CD4-positive, alpha-beta T cell treated with Interleukin-4 for 1 hour (primary cell): Measurements from ENCODE around the gene KANK2.
"Not testable (repeated sequence)": the region's sequence is repeated elsewhere in the genome, so short reads cannot be mapped to it uniquely, and the experiment has no call there.

ENCODE experiments used
- DNase-seq, 2 donors: peaks; one replicate each; pipeline ENCODE4 v3.0.0-alpha.2; 2020 to 2022

The KANK2 gene

DNA sequence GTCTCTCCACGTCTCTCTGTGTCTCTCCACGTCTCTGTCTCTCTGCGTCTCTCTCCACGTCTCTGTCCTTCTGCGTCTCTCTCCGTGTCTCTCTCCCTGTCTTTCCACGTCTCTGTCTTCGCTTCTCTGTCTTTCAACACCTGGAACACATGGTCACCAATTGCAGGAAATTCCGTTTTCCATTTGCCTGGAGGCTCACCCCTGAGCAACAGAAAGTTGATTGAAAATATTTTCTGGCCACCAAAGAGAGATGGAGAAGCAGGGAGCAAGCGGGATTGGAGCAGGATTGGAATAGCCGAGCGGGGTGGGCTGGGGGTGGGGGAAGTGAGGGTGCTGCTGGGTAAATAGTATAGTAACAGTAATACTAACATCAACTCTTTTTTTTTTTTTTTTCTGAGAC, 1.7 kb downstream of the KANK2 start:
- DNase-seq: no peak

DNA sequence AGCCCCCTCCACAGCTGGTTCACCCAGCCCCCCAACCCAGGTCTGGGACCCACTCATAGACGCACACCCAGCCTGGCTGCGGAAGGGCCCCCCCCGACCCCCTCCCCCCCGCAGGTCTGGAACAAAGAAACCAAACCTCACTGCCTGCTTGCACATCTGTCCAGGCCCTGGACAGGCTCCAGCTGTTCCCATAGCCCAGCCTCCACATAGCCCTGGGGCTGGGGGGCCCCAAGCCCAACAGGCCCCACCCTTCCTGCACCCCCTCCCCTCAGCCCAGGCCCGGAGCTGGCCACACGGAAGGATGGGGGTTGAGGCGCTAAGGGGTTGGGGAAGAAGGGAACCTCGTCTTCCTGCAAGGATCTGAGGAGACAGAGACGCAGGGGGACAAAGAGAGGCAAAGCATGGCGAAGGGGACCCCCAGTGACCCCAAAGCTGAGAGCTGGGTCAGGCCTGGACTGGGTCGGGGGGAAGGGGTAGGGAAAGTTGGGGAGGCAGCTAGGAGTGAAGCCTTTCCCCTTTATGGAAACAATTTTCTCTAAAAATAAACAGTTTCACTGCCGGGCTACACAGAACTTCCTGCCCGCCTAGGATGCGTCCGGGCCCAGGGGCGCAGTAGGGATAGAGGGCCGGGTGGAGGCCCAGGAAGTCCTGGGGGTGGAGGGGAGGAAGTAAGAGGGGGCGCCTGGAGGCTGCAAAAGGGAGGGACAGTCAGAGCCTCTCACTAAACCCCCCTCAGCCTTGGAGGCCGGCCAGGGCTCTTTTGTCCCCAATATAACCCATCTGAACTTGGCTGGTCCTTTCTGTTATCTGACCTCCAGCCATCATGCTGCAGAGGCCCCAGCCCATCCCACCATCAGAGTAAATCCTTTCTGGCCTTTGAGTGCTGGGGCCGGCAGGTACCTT, 2.4 kb downstream of the KANK2 start:
- no peak for DNase-seq

DNA sequence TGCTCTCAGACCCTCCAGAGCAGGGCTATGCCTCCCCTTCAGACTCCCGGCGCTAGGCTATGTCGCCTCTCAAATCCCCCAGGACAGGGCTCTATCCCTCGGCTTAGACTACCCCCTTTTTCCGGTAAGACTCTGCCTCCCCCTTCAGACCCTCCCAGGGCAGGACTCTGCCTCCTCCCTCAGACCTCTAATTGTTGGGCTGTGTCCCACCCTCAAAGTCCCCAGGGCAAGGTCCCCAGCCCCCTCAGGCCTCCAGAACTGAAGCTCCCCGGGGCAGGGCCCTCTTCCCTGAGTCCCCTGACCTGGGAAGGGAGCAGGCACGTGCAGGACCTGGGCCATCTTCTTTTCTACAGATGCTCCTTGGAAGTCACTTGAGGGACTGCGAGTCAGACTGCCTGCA, 3.2 kb downstream of the KANK2 start:
- no peak for DNase-seq

DNA sequence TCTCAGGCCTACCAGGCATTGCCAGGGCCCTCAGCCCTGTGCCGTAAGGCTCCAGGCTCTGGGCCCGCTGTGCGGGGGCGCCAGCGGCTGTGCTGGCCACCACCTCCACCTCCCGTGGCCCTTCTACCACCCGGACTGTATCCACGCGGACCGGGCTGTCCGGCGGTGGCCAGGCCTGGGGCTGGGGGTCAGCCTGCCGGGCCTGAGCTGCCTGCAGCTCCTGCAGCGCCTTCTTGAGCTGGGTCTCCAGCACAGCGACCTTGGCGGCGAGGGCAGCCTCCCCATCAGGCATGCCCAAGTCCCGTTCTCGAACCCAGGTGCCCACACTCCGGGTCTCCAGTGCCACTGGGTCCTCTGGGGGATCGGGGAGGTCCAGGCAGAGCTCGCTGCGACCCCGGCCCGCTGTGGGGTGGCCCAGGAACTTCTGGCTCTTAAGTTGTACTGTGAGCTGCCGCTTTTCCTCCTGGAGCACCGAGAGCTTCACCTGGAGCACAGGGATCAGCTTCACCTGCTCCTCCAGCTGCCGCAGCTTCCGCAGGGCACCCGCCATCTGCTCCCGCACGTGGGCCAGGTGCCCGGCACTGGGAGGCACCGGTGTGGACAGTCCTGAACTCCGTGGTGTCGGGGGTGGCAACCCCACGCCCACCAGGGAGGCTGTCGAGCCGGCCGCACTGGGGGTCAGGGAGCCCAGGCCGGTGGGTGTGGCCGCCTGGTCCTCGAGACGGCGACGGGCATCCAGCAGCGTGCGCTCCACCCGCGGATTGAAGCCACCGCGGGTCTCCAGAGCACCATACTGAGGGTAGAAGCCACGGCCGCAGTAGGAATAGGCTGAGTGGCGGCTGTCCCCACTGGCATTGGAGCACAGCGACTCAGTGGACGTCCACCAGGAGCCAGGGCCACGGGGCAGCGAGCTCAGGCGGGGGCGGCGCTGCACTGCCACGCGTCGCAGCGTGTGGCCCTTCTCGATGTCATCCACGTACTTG, 4.1 kb downstream of the KANK2 start:
- DNase-seq: no peak

DNA sequence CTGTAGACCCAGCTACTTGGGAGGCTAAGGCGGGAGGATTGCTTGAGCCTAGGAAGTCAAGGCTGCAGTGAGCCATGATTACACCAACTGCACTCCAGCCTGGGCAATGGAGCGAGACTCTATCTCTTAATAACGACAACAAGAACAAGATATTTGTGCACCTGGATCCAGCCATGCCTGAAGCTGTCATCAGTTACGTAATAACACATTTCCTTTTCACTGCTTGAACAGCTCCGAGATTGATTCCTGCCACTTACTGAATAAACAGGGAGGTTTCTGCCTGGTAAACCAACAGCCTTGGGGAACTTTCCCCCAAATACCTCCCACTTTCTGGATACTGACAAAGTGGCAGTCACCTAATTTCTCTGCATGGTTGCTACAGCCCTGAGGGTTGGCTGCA, 5.4 kb downstream of the KANK2 start:
- DNase-seq: no peak

DNA sequence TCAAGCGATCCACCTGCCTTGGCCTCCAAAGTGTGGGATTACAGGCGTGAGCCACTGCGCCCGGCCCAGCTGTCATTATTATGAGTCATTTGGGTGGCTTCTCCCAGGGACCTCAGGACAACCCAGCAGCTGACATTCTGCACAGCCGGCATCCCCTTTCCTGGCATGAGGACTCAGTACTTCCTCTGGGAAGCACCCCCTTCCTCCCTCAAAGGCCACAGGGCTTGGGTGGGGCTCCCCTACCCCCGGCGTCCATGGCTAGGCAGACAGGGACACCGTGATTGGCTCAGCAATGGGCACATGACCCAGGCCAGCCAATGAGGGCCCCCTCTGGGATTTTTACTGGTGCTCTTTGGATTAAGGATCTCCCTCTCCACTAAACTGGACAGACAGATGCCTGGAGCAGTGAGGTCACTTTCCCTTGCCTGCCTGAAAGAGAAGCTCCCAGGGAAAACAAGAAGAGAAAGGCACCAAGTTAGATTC, 6.0 kb downstream of the KANK2 start:
- DNase-seq: peak in 1 of 2 donors; percentile 15

DNA sequence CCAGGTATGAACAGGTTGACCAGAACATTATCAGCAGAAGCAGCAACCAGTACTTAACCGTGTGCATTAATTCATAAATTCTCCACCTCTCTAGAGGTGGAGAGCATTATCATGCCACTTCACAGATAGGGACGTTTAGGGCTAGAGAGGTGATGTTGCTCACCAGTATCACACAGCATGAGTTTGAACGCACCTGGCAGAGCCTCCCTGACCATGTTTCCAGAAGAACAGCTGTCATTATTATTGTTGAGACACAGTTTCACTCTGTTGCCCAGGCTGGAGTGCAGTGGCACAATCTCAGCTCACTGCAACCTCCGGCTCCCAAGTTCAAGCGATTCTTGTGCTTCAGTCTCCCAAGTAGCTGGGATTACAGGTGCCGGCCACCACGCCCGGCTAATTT, 6.8 kb downstream of the KANK2 start:
- DNase-seq: no peak

DNA sequence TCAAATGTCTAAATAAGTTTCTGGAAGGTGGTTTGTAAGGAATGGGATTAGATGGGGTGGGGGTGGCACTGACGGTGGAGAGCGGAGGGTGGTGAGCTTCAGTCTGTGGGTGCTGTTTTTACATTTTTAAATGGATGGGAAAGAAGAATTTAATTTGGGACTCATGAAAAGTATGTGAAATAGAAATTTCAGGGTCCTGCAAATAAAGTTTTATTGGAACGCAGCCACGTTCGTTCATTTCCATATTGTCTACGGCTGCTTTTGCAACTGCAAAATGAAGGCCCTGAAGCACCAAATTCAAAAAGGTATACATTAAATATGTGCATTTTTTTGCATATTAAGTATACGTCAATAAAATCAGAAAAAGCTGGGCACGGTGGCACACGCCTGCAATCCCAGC, 9.9 kb downstream of the KANK2 start:
- no peak for DNase-seq

DNA sequence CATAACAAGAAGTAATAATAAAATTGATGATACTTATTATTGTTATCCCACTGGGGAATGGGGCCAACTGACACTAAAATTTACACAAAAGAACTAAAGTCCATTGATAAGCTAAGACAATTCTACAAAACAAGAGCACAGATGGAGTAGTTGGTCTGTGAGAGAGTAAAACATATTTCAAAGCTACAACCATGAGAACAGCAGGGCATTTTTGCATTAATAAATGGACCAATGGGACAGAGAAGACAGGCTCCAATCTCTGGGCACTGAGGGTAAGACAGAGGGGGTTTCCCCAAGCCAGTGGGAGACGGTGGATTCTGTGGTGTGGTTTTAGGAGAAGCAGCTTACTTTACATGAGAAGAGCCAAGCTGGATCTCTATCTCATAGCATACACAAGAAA, 14.4 kb downstream of the KANK2 start:
- DNase-seq: no peak

DNA sequence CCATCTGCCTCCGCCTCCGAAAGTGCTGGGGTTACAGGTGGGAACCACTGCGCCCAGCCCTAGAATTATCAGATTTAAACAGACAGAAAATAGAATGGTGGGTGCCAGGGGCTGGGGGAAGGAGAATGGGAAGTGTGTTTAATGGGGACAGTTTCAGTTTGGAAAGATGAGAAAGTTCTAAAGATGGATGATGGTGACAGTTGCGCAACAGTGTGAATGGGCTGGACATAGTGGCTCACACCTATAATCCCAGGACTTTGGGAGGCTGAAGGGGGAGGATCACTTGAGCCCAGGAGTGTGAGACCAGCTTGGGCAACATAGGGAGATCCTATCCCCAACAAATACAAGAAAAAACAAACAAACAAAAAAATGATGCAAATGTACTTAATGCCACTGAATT, 15.9 kb downstream of the KANK2 start:
- no peak for DNase-seq

DNA sequence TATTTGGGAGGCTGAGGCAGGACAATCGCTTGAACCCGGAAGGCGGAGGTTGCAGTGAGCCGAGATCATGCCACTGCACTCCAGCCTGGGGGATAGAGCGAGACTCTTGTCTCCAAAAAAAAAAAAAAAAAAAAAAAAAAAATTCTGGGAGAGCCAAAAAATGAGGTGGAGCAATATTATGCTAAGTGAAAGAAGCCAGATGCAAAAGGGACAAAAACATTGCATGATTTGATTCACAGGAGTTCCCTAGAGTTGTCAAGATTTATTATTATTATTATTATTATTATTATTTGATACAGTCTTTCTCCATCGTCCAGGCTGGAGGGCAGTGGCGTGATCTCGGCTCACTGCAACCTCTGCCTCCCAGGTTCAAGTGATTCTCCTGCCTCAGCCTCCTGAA, 16.4 kb downstream of the KANK2 start:
- DNase-seq: not testable (repeated sequence)

DNA sequence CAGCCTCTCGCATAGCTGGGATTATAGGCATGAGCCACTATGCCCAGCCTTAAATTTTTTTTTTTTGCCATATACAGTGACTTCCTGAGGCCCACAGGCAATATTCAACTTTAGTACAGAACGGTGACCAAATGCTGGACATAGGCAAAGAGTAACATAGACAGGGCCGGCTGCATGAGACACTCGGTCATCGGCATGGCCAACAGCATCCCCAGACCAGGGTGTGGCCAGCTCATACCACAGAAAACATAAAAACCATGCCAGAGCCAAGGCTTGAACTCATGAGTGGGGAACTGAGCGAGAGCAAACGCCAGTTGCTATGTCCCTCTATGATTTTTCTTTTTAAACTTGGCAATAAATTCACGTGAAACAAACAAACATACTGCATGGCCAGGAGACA, 17.0 kb downstream of the KANK2 start:
- no peak for DNase-seq

DNA sequence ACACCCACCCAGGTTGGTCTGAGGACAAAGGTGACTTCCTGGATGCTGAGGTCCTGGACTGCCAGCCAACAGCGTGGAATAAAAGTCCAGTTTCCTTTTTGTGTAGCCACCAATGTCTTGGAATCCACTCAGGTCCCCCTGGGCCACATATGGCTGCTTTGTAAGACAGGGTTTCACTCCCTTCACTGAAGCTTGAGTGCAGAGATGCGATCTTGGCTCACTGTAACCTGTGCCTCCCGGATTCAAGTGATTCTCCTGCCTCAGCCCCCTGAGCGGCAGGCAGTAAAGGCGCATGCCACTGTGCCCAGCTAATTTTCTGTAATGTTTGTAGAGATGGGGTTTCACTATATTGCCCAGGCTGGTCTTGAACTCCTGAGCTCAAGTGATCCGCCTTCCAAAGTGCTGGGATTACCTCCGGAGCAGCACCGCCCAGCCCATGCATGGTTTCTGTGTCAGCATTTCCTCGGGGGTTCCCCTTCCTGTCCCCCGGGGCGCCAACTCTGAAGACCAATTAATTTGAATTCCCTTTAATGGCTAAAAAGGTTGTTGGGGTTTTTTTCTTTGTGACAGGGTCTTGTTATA, 17.5 kb downstream of the KANK2 start:
- peak in 1 of 2 donors; percentile 25 for DNase-seq

DNA sequence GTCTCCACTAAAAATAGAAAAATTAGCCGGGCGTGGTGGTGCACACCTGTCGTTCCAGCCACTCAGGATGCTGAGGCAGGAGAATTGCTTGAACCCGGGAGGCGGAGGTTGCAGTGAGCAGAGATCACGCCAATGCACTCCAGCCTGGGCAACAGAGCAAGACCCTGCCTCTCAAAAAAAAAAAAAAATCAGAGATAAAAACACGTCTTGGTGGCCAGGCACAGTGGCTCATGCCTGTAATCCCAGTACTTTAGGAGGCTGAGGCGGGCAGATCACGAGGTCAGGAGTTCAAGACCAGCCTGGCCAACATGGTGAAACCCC, 18.2 kb downstream of the KANK2 start:
- DNase-seq: not testable (repeated sequence)

DNA sequence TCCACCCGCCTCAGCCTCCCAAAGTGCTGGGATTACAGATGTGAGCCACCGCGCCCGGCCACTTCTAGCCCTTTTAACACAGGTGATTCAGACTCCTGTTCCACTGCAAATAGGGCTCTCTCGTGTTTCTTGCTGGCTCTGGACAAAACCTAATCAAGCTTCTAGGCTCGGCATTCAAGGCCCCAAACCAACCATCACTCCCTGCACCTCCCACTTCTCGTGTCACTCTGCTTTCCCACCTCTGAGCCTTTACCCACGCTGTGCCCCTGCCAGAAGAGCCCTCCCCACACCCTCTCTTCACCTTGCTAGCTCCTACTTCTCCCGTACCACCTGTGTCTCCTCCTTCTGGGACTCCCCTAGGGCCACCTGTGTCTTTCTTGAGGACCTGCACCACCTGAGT, 19.8 kb downstream of the KANK2 start:
- DNase-seq: no peak

DNA sequence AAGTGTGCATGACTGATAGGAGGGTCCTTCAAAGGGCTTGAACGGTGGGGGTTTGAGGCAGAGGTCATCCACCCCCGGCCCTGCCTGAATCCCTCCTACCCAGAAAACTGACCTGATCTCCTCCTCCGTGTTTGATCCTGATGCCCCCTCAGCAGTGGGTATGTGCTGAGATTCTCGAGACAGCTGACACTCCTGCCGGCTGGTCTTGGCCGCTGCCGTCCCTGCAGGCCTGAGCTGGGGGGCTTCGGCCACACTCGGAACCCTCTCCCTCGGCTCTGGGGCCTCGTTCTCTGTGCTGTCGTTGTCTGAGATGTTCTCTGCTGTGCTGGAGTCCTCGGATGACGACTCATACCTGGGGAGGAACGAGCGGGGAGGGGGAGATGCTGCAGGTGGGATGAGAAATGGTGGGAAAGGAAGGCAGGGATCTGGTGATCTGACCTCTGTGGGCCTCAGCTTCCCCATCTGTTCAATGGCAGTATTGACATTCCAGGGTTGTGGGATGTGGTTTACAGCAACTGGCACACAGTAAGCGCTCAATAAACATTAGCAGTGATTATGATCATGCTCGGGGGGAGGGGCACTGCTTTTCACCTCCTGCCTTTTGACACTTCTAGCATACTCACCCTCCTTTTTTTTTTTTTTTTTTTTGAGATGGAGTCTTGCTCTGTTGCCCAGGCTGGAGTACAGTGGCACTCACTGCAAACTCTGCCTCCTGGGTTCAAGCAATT, 20.7 kb downstream of the KANK2 start:
- no peak for DNase-seq

DNA sequence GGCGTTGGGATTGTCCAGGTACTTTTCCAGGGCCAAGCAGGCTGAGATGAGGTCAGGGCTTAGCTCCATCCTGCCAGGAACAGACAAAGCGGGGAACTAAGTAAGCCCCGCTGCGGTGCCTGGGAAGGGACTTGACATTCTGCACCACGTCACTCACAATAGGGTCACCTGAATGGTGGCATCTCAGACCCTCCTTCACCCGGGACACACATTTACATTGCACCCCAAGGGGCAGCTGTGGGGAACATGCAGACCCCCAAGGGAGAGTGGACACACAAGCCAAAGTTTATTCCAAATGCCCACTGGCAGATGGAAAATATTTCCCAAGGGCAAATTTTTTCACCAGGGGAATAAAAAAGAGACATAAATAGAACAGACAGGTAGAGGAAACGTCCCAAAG, 21.4 kb downstream of the KANK2 start:
- DNase-seq: no peak

DNA sequence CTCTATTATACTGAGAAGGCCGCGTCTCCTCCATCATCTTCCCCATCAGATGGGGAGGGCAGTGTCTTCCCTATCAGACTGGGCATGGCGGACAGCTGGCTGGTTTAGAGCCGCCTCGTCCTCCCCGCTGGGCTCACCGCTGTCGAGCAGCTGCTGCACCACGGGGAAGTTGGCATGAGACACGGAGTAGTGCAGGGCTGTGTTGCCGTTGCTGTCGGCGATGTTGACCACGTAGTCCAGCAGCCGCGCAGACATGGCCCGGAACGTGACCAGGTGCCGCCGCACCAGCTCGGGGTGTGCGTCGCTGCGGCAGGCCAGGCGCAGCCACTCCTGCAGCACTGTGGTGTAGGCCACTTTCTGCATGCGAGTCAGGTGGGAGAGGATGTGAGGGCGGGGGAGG, 23.0 kb downstream of the KANK2 start:
- DNase-seq: no peak

DNA sequence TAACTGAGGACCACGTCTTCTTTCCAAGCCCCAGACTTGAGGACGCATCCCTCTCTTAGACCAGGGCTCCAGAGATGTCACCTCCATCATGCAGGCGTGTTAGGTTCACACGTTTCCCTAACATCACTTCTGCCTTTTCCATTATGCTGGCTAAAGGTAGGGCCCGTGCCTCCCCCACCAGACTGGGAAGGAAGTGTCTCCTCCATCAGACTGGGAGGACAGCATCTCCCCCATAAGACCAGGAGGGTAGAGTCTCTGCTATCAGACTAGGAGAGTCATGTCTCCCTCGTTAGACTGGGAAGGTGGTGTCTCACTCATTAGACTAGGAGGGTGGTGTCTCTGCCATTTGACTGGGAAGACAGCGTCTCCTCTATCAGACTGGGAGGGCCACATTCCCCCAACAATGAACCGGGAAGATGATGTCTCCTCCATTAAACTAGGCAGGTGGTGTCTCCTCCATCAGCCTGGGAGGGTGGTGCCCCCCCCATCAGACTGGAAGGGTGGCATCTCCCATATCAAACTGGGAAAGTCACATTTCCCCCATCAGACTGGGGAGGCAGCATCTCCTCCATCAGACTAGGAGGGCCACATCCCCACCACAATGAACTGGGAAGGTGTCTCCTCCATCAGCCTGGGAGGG, 23.7 kb downstream of the KANK2 start:
- DNase-seq: no peak

DNA sequence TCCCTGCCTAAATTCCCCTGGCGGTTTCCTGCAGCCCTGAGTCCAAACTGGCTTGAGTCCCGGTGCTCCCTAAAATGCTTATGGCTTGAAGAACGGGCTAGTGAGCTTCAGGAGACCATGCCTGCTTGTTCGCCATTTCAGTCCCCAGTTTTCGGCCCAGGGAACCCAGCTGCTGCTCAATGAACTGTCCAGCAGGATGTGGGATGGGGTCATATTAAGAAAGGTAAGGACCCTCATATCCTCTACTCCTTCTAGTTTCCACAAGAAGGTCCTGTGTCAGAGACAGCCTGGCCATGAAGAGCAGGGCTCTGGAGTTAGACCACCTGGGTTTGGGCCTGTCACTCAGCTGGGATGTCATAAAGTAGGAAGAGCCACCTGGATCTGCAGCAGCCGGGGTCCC, 24.8 kb downstream of the KANK2 start:
- DNase-seq: no peak

DNA sequence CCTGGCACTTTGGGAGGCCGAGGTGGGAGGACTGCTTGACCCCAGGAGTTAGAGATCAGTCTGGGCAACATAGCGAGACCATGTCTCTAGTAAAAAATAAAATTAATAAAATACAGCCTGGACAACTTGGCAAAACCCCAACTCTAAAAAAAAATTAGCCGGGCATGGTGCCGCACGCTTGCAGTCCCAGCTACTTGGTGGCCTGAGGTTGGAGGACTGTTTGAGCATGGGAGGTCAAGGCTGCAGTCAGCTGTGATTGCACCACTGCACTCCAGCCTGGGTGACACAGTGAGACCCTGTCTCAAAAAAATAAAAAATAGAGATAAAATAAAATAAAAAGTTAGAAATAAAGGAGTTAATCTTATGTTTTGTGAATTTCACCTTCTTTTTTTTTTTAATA, 26.2 kb downstream of the KANK2 start:
- DNase-seq: no peak
